Liver (tissue), 3 donors: ENCODE data around the gene STX11.

ENCODE experiments used
- GABPA ChIP-seq, 2 donors: IDR thresholded peaks in 1 of 2; conservative IDR thresholded peaks in 1 of 2; 2 replicates each; pipeline ENCODE4 v1.6.1; 2016; ENCODE audit warnings: antibody characterized with exemption in 2 of 2, mild to moderate bottlenecking in 1 of 2, moderate library complexity in 1 of 2
- JUND ChIP-seq, 2 donors: IDR thresholded peaks; 2 replicates each; pipeline ENCODE4 v1.6.1; 2016; ENCODE audit warnings: antibody characterized with exemption in 2 of 2
- RAD21 ChIP-seq, 2 donors: IDR thresholded peaks; 2 replicates each; pipeline ENCODE4 v1.6.1; 2016; ENCODE audit warnings: antibody characterized with exemption in 2 of 2, mild to moderate bottlenecking in 2 of 2
- TAF1 ChIP-seq: conservative IDR thresholded peaks from 2 replicates; pipeline ENCODE4 v1.6.1; 2016; ENCODE audit warnings: antibody characterized with exemption, mild to moderate bottlenecking
- TF ChIP-seq, protein P1 (sequence below): fragments of 150-350 bp; IDR thresholded peaks from 2 replicates; pipeline ENCODE4 v1.5.1; 2017; ENCODE audit warnings: improper control_type of control experiment, low read depth, low read length; ENCODE audit not compliant: missing input control
- TF ChIP-seq, protein P2 (sequence below): IDR thresholded peaks from 2 replicates; pipeline ENCODE4 v1.6.1; 2016; ENCODE audit warnings: antibody characterized with exemption
- TF ChIP-seq, protein P3 (sequence below): IDR thresholded peaks from 2 replicates; pipeline ENCODE4 v1.6.1; 2016; ENCODE audit warnings: antibody characterized with exemption, mild to moderate bottlenecking
- TF ChIP-seq, protein P4 (sequence below): IDR thresholded peaks from 2 replicates; pipeline ENCODE4 v1.6.1; 2016; ENCODE audit warnings: antibody characterized with exemption
- donor health status: healthy.
- donor health status: healthy.

DNA sequence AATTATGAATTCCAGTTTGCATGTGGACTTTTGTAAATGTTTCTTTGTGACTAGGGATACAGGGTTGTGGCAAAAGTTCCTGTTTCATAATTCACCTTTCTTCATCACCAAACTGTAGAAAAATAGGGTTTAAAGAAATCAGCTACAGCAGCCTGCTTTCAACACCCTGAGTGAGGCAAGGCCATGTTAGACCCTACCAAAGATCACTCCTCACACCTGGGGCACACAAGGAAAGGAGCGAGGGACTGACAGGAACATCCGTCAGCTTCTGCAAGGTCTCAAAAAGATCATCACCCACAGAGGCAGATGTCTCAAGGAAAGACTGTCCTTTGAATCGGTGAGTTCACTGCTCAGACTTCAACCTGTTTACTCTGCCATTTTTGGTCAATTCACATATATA, 10.5 kb upstream of the STX11 start:
- TF ChIP-seq GABPA (IDR thresholded peaks at IDR 0.05 in 1 of 2, conservative IDR thresholded peaks at IDR 0.05 in 1 of 2) (no peak), RAD21 (IDR thresholded peaks at IDR 0.05) (no peak), TAF1 (no peak), JUND (IDR thresholded peaks at IDR 0.05) (no peak)
- TF ChIP-seq, protein P1, sequence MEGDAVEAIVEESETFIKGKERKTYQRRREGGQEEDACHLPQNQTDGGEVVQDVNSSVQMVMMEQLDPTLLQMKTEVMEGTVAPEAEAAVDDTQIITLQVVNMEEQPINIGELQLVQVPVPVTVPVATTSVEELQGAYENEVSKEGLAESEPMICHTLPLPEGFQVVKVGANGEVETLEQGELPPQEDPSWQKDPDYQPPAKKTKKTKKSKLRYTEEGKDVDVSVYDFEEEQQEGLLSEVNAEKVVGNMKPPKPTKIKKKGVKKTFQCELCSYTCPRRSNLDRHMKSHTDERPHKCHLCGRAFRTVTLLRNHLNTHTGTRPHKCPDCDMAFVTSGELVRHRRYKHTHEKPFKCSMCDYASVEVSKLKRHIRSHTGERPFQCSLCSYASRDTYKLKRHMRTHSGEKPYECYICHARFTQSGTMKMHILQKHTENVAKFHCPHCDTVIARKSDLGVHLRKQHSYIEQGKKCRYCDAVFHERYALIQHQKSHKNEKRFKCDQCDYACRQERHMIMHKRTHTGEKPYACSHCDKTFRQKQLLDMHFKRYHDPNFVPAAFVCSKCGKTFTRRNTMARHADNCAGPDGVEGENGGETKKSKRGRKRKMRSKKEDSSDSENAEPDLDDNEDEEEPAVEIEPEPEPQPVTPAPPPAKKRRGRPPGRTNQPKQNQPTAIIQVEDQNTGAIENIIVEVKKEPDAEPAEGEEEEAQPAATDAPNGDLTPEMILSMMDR: no peak
- TF ChIP-seq, protein P2, sequence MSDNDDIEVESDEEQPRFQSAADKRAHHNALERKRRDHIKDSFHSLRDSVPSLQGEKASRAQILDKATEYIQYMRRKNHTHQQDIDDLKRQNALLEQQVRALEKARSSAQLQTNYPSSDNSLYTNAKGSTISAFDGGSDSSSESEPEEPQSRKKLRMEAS: no peak
- TF ChIP-seq, protein P3, sequence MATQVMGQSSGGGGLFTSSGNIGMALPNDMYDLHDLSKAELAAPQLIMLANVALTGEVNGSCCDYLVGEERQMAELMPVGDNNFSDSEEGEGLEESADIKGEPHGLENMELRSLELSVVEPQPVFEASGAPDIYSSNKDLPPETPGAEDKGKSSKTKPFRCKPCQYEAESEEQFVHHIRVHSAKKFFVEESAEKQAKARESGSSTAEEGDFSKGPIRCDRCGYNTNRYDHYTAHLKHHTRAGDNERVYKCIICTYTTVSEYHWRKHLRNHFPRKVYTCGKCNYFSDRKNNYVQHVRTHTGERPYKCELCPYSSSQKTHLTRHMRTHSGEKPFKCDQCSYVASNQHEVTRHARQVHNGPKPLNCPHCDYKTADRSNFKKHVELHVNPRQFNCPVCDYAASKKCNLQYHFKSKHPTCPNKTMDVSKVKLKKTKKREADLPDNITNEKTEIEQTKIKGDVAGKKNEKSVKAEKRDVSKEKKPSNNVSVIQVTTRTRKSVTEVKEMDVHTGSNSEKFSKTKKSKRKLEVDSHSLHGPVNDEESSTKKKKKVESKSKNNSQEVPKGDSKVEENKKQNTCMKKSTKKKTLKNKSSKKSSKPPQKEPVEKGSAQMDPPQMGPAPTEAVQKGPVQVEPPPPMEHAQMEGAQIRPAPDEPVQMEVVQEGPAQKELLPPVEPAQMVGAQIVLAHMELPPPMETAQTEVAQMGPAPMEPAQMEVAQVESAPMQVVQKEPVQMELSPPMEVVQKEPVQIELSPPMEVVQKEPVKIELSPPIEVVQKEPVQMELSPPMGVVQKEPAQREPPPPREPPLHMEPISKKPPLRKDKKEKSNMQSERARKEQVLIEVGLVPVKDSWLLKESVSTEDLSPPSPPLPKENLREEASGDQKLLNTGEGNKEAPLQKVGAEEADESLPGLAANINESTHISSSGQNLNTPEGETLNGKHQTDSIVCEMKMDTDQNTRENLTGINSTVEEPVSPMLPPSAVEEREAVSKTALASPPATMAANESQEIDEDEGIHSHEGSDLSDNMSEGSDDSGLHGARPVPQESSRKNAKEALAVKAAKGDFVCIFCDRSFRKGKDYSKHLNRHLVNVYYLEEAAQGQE: no peak
- TF ChIP-seq, protein P4, sequence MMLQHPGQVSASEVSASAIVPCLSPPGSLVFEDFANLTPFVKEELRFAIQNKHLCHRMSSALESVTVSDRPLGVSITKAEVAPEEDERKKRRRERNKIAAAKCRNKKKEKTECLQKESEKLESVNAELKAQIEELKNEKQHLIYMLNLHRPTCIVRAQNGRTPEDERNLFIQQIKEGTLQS: no peak
